Hepatocyte (in vitro differentiated cells): ENCODE data around the gene DYNC1I2.

ENCODE experiments used
- EZH2phosphoT487 ChIP-seq: fragments of 200-600 bp; sonication (generic); IDR thresholded peaks from one replicate; pipeline ENCODE4 v1.6.1; 2018; ENCODE audit warnings: antibody characterized with exemption, mild to moderate bottlenecking, low read depth, moderate library complexity; ENCODE audit not compliant: unreplicated experiment, severe bottlenecking
- TF ChIP-seq, protein P1 (sequence below): fragments of 200-600 bp; sonication (generic); IDR thresholded peaks from 2 replicates; pipeline ENCODE4 v1.5.1; 2016; ENCODE audit warnings: antibody characterized with exemption, mild to moderate bottlenecking; ENCODE audit not compliant: poor library complexity

DNA sequence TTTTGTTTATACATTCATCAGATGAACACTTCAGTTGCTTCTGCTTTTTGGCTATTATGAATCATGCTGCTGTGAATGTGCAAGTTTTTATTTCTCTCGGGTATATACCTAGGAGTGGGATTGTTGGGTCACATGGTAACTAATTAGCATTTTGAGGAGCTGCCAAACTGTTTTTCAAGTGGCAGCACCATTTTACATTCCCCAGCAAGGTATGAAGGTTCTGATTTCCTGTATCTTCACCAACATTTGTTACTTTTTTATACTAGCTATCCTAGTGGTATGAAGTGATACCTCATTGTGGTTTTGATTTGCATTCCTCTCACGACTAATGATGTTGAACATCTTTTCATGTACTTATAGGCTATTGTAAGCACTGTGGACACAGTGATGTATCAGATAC is 53.9 kb downstream of the DYNC1I2 start:
- TF ChIP-seq, protein P1, sequence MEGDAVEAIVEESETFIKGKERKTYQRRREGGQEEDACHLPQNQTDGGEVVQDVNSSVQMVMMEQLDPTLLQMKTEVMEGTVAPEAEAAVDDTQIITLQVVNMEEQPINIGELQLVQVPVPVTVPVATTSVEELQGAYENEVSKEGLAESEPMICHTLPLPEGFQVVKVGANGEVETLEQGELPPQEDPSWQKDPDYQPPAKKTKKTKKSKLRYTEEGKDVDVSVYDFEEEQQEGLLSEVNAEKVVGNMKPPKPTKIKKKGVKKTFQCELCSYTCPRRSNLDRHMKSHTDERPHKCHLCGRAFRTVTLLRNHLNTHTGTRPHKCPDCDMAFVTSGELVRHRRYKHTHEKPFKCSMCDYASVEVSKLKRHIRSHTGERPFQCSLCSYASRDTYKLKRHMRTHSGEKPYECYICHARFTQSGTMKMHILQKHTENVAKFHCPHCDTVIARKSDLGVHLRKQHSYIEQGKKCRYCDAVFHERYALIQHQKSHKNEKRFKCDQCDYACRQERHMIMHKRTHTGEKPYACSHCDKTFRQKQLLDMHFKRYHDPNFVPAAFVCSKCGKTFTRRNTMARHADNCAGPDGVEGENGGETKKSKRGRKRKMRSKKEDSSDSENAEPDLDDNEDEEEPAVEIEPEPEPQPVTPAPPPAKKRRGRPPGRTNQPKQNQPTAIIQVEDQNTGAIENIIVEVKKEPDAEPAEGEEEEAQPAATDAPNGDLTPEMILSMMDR, result no peak
- no peak for TF ChIP-seq EZH2phosphoT487
